Panc1 (cell line): ENCODE data around the gene IGFN1. TPM values are rescaled to one million over a fixed set of nuclear protein-coding genes. Genes with fewer than 3 reads are reported as not detected.

Experiments
- ATAC-seq: fragments of 200-7000 bp; cut with Tn5 transposase; 2 replicates; pipeline ENCODE4 v1.9.1; 2020; ENCODE audit warnings: mild to moderate bottlenecking, moderate library complexity
- BruUV-seq: library from RNA; stranded (reverse); fragments of 400-500 nt; replicated peaks from 2 replicates; lab custom pipeline; 2021; lab: Mats Ljungman, UMichigan
- CTCF ChIA-PET: fragments of 300-600 bp; sonication (Branson Sonifier 250); formaldehyde crosslinking; loops from one replicate; lab custom pipeline; 2022; ENCODE audit warnings: antibody characterized with exemption; lab: Charles Lee
- POLR2A ChIA-PET: fragments of 300-600 bp; sonication (Branson Sonifier 250); formaldehyde crosslinking; loops from one replicate; lab custom pipeline; 2022; ENCODE audit warnings: antibody characterized with exemption; lab: Charles Lee
- DNase-seq: peaks from one replicate; pipeline ENCODE4 v3.0.0-alpha.2; 2010; ENCODE audit warnings: low read depth, low spot score
- H3K27ac ChIP-seq: 2 replicates; pipeline ENCODE4 v1.5.1; 2011; ENCODE audit warnings: mild to moderate bottlenecking, low read length, inconsistent platforms
- H3K27me3 ChIP-seq: fragments of 200-500 bp; sonication (Bioruptor generic); 2 replicates; pipeline ENCODE4 v1.6.0; 2014; ENCODE audit warnings: low read length, inconsistent platforms; ENCODE audit not compliant: control insufficient read depth, insufficient read depth
- H3K36me3 ChIP-seq: fragments of 200-500 bp; sonication (Bioruptor generic); 2 replicates; pipeline ENCODE4 v1.5.1; 2014; ENCODE audit warnings: inconsistent platforms, mild to moderate bottlenecking, low read length, moderate library complexity; ENCODE audit not compliant: control insufficient read depth, insufficient read depth
- H3K4me1 ChIP-seq: 2 replicates; pipeline ENCODE4 v1.5.1; 2011; ENCODE audit warnings: inconsistent platforms, mild to moderate bottlenecking, low read length, moderate library complexity; ENCODE audit not compliant: control insufficient read depth, insufficient read depth
- H3K4me3 ChIP-seq, 2 experiments: 2 replicates each; pipeline ENCODE4 v1.5.1; 2011 to 2012; ENCODE audit warnings: low read depth in 2 of 2, low read length in 2 of 2, mild to moderate bottlenecking in 2 of 2, inconsistent platforms in 1 of 2, moderate library complexity in 1 of 2
- H3K9me3 ChIP-seq: fragments of 200-500 bp; sonication (Bioruptor generic); 2 replicates; pipeline ENCODE4 v1.5.1; 2014; ENCODE audit warnings: low read depth, mild to moderate bottlenecking, inconsistent platforms, low read length, moderate library complexity; ENCODE audit not compliant: control insufficient read depth, insufficient read depth
- POLR2AphosphoS5 ChIP-seq: IDR thresholded peaks from 2 replicates; pipeline ENCODE4 v1.6.1; 2012; ENCODE audit warnings: mild to moderate bottlenecking, low read depth, low read length, moderate library complexity
- SIN3A ChIP-seq: IDR thresholded peaks from 2 replicates; pipeline ENCODE4 v1.6.1; 2012; ENCODE audit warnings: low read depth, mild to moderate bottlenecking, low read length, moderate library complexity, borderline replicate concordance; ENCODE audit not compliant: insufficient read depth
- TCF7L2 ChIP-seq: IDR thresholded peaks from 2 replicates; pipeline ENCODE4 v1.6.1; 2011; ENCODE audit warnings: mild to moderate bottlenecking, low read depth, low read length, inconsistent platforms
- in situ Hi-C: cut with HindIII; loops from 2 replicates; pipeline ENCODE4 v1.10.0; 2016; ENCODE audit warnings: low sequenced_read_pairs, low pct_unique_long_range_greater_than_20kb
- intact Hi-C: fragments of 100-400 bp; cut with micrococcal nuclease; formaldehyde crosslinking; loops from one replicate; pipeline ENCODE4 v1.10.0; 2022; ENCODE audit not compliant: unreplicated experiment
- total RNA-seq: library from RNA; stranded (reverse); gene quantifications from one replicate; pipeline ENCODE4 v1.2.1, GENCODE V29; 2021; ENCODE audit not compliant: unreplicated experiment
- TF ChIP-seq, protein P1 (sequence below): fragments of 450-650 bp; IDR thresholded peaks from 2 replicates; pipeline ENCODE4 v1.5.1; 2017; ENCODE audit warnings: mild to moderate bottlenecking
- TF ChIP-seq, protein P2 (sequence below), 2 experiments: IDR thresholded peaks; 2 replicates each; pipeline ENCODE4 v1.6.1; 2011 to 2012; ENCODE audit warnings: low read depth in 2 of 2, control low read depth in 1 of 2, low read length in 1 of 2, mild to moderate bottlenecking in 1 of 2, moderate library complexity in 1 of 2; ENCODE audit not compliant: insufficient read depth in 1 of 2

The IGFN1 gene
- total RNA-seq, 1 experiment from 2014 or later, result not detected

DNA sequence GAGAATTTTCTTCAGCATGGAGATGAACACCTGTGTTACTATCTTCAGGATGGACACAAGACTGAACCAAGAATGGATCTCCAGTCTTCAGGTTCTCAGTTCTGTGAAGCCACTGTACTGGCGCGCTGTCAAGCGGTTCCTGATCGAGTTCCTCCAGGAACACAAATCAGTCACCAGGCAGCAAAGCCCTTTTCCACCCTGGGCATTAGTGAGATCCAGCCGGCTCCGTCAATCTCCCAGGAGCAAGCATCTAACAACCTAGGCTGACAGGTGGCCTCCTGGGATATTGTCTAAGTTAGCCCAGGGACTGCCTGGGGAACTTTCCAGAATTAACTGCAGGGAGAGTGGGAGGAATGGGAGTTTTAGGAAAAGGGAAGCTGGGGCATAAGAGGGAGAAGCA, 9.7 kb upstream of the IGFN1 start:
- Histone ChIP-seq H3K27ac (no peak overlapping the region), H3K27me3 (peaks cover 16% of the 10 kb centered on the region), H3K4me1 (no peaks in the 10 kb centered on the region), H3K36me3 (no peaks in the 10 kb centered on the region), H3K9me3 (no peaks in the 10 kb centered on the region), H3K4me3 (no peak overlapping the region)
- intact Hi-C loops, result no loop called here
- POLR2A ChIA-PET, result no interaction called here
- DNase-seq (no peak), ATAC-seq (no peak)
- no TSS peak for BruUV-seq
- TF ChIP-seq, protein P1, sequence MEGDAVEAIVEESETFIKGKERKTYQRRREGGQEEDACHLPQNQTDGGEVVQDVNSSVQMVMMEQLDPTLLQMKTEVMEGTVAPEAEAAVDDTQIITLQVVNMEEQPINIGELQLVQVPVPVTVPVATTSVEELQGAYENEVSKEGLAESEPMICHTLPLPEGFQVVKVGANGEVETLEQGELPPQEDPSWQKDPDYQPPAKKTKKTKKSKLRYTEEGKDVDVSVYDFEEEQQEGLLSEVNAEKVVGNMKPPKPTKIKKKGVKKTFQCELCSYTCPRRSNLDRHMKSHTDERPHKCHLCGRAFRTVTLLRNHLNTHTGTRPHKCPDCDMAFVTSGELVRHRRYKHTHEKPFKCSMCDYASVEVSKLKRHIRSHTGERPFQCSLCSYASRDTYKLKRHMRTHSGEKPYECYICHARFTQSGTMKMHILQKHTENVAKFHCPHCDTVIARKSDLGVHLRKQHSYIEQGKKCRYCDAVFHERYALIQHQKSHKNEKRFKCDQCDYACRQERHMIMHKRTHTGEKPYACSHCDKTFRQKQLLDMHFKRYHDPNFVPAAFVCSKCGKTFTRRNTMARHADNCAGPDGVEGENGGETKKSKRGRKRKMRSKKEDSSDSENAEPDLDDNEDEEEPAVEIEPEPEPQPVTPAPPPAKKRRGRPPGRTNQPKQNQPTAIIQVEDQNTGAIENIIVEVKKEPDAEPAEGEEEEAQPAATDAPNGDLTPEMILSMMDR, result no peak
- TF ChIP-seq TCF7L2 (no peak), SIN3A (no peak), POLR2AphosphoS5 (no peak)
- TF ChIP-seq, protein P2, sequence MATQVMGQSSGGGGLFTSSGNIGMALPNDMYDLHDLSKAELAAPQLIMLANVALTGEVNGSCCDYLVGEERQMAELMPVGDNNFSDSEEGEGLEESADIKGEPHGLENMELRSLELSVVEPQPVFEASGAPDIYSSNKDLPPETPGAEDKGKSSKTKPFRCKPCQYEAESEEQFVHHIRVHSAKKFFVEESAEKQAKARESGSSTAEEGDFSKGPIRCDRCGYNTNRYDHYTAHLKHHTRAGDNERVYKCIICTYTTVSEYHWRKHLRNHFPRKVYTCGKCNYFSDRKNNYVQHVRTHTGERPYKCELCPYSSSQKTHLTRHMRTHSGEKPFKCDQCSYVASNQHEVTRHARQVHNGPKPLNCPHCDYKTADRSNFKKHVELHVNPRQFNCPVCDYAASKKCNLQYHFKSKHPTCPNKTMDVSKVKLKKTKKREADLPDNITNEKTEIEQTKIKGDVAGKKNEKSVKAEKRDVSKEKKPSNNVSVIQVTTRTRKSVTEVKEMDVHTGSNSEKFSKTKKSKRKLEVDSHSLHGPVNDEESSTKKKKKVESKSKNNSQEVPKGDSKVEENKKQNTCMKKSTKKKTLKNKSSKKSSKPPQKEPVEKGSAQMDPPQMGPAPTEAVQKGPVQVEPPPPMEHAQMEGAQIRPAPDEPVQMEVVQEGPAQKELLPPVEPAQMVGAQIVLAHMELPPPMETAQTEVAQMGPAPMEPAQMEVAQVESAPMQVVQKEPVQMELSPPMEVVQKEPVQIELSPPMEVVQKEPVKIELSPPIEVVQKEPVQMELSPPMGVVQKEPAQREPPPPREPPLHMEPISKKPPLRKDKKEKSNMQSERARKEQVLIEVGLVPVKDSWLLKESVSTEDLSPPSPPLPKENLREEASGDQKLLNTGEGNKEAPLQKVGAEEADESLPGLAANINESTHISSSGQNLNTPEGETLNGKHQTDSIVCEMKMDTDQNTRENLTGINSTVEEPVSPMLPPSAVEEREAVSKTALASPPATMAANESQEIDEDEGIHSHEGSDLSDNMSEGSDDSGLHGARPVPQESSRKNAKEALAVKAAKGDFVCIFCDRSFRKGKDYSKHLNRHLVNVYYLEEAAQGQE (IDR thresholded peaks at IDR 0.05; ENCODE audit: insufficient read depth in 1 of 2, low read depth in 2 of 2, low read length in 1 of 2), result no peak
- CTCF ChIA-PET, result no interaction called here
- in situ Hi-C loops, result no loop called here

DNA sequence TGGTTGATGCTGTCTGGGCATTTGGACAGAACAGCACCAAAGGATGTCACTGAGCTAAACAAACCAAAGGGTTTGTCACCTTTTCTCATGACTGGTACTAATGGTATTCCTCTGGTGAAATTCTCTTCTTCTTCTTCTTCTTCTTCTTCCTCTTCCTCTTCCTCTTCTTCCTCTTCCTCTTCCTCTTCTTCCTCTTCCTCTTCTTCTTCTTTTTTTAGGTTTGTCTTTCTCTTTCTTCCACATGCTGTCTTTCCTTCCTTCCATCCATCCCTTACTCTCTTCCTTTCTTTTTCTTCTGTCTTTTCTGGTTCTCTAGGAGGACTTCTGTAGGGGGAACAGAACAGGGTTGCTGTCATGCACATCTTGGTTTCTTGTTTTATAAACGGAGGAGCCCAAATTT, 9.3 kb upstream of the IGFN1 start:
- ATAC-seq (no peak), DNase-seq (no peak)
- TF ChIP-seq, protein P2 (IDR thresholded peaks at IDR 0.05; ENCODE audit: insufficient read depth in 1 of 2, low read depth in 2 of 2, low read length in 1 of 2), result no peak
- no peak for TF ChIP-seq SIN3A
- no peak for TF ChIP-seq POLR2AphosphoS5
- TF ChIP-seq, protein P1, result no peak
- no peak for TF ChIP-seq TCF7L2
- Histone ChIP-seq H3K9me3 (no peaks in the 10 kb centered on the region), H3K36me3 (no peaks in the 10 kb centered on the region), H3K27me3 (peaks cover 16% of the 10 kb centered on the region), H3K27ac (no peak overlapping the region), H3K4me3 (no peak overlapping the region), H3K4me1 (no peaks in the 10 kb centered on the region)
- BruUV-seq, result no TSS peak
- intact Hi-C loops, result no loop called here
- POLR2A ChIA-PET, result no interaction called here
- in situ Hi-C loops, result no loop called here
- CTCF ChIA-PET, result no interaction called here
